CD4-positive, CD25-positive, alpha-beta regulatory T cell (primary cell): ENCODE data around the gene ELF1. TPM values are rescaled to one million over a fixed set of nuclear protein-coding genes. Genes with fewer than 3 reads are reported as not detected.

ENCODE experiments used
- ATAC-seq, 2 donors: fragments of 150-1000 bp; cut with Tn5 transposase; one replicate each; pipeline ENCODE4 v1.10.0; 2021; ENCODE audit warnings: low read depth in 2 of 2, moderate number of reproducible peaks in 2 of 2, moderate library complexity in 1 of 2
- DNase-seq, 3 donors: peaks; one replicate each; pipeline versions ENCODE4 v3.0.0 to v3.0.0-alpha.2; 2012 to 2022; ENCODE audit warnings: mixed read lengths in 1 of 3
- H3K27ac ChIP-seq: one replicate; pipeline ENCODE4 v1.7.0; 2013; ENCODE audit warnings: mild to moderate bottlenecking, low read length; ENCODE audit not compliant: insufficient read depth, poor library complexity, severe bottlenecking
- H3K27me3 ChIP-seq: one replicate; pipeline ENCODE4 v1.7.0; 2013; ENCODE audit warnings: low read length; ENCODE audit not compliant: control insufficient read depth, insufficient read depth
- H3K36me3 ChIP-seq: one replicate; pipeline ENCODE4 v1.7.0; 2013; ENCODE audit warnings: mild to moderate bottlenecking, low read length, moderate library complexity; ENCODE audit not compliant: control insufficient read depth, insufficient read depth
- H3K4me1 ChIP-seq: 2 replicates; pipeline ENCODE4 v1.7.0; 2013; ENCODE audit warnings: mild to moderate bottlenecking, low read length; ENCODE audit not compliant: insufficient read depth, control insufficient read depth, poor library complexity, severe bottlenecking
- H3K4me3 ChIP-seq: one replicate; pipeline ENCODE4 v1.7.0; 2013; ENCODE audit warnings: low read depth, mild to moderate bottlenecking, low read length, moderate library complexity
- H3K9me3 ChIP-seq, 2 experiments: 1 replicate in 1 of 2; 2 replicates in 1 of 2; pipeline ENCODE4 v1.7.0; 2013; ENCODE audit warnings: low read length in 2 of 2, mild to moderate bottlenecking in 1 of 2, moderate library complexity in 1 of 2; ENCODE audit not compliant: control insufficient read depth in 2 of 2
- H3K27ac Mint-ChIP-seq, 3 donors: one replicate each; pipeline ENCODE4 v1.8.0; 2020 to 2022; ENCODE audit warnings: mild to moderate bottlenecking in 3 of 3, mixed read lengths in 3 of 3, moderate library complexity in 2 of 3
- H3K27me3 Mint-ChIP-seq: one replicate; pipeline ENCODE4 v1.8.0; 2022; ENCODE audit warnings: mild to moderate bottlenecking, mixed read lengths
- H3K36me3 Mint-ChIP-seq: one replicate; pipeline ENCODE4 v1.8.0; 2020; ENCODE audit warnings: mixed read lengths
- H3K4me1 Mint-ChIP-seq, 4 donors: one replicate each; pipeline ENCODE4 v1.8.0; 2020 to 2022; ENCODE audit warnings: mixed read lengths in 4 of 4, mild to moderate bottlenecking in 1 of 4
- H3K4me3 Mint-ChIP-seq, 4 donors: one replicate each; pipeline ENCODE4 v1.8.0; 2020 to 2022; ENCODE audit warnings: mild to moderate bottlenecking in 4 of 4, mixed read lengths in 4 of 4, moderate library complexity in 3 of 4
- H3K9me3 Mint-ChIP-seq, 7 donors: one replicate each; pipeline ENCODE4 v1.8.0; 2020 to 2022; ENCODE audit warnings: mixed read lengths in 7 of 7, mild to moderate bottlenecking in 3 of 7, moderate library complexity in 2 of 7
- polyA plus RNA-seq, 4 donors: library from polyadenylated mRNA; unstranded; fragments of 300-500 nt; fragmentation: Illumina TruSeq; gene quantifications; one replicate each; pipeline ENCODE4 v1.2.3, GENCODE V29; 2021
- total RNA-seq: library from RNA; stranded (reverse); gene quantifications from one replicate; pipeline ENCODE4 v1.2.3, GENCODE V29; 2022

Gene ELF1
- total and polyA plus RNA-seq, 5 donors from 2014 or later = 122 to 285 (median 155) TPM

DNA sequence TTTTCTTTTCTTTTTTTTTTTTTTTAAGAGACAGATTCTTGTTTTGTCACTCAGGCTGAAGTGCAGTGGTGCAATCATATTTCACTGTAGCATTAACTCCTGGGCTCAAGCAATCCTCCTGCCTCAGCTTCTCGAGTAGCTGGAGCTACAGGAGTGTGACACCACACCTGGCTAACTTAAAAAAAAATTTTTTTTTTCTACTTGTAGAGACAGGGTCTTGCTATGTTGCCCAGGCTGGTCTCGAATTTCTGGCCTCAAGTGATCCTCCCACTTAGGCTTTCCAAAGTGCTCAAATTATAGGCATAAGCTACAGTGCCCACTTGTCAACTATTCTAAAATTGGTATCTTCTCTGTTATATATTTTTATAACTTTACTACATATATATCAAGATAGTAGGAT is 6.6 kb downstream of the ELF1 start:
- no peaks in the 10 kb centered on the region for H3K9me3 Mint-ChIP-seq
- Histone ChIP-seq H3K36me3 (peaks cover 17% of the 10 kb centered on the region), H3K27ac (peak overlapping the region; percentile 33), H3K4me3 (peak overlapping the region; percentile 73), H3K27me3 (no peaks in the 10 kb centered on the region), H3K9me3 (no peaks in the 10 kb centered on the region), H3K4me1 (peaks cover 82% of the 10 kb centered on the region)
- DNase-seq (no peak), ATAC-seq (no peak)
- H3K27me3 Mint-ChIP-seq = peaks cover 4% of the 10 kb centered on the region
- peak overlapping the region; percentile 27 to 65 (median 50) for H3K4me3 Mint-ChIP-seq
- H3K27ac Mint-ChIP-seq = peak overlapping the region in 2 of 3 donors; percentile 79 to 82
- peaks cover 20% of the 10 kb centered on the region for H3K36me3 Mint-ChIP-seq
- peaks cover 37 to 71% (median 64%) of the 10 kb centered on the region in 4 donors for H3K4me1 Mint-ChIP-seq

DNA sequence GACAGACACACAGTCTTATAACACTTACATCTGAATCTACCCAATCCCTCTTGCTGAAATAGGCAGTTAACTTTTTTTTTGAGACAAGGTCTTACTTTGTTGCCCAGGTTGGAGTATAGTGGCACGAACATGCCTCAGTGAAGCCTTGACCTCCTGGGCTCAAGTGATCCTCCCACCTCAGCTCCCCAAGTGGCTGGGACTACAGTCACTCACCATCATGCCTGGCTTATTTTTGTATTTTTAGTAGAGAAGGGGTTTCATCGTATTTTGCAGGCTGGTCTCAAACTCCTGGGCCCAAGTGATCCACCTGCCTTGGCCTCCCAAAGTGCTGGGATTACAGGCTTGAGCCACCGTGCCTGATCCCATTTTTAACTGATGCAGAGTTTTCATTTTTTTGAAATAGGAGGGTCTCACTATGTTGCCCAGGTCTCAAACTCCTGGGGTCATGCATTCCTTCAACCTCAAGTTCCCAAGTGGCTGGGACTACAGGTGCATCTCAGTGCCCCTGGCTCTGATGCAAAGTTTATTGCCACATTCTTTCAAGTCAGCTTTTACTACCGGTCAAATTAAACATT is 7.6 kb downstream of the ELF1 start:
- H3K27me3 ChIP-seq = no peaks in the 10 kb centered on the region
- peak overlapping the region; percentile 59 to 73 (median 66) for H3K4me3 Mint-ChIP-seq
- DNase-seq (no peak), ATAC-seq (no peak)
- H3K36me3 Mint-ChIP-seq = peaks cover 20% of the 10 kb centered on the region
- H3K27me3 Mint-ChIP-seq = no peaks in the 10 kb centered on the region
- H3K27ac ChIP-seq = peak overlapping the region; percentile 10
- peaks cover 41 to 77% (median 69%) of the 10 kb centered on the region in 4 donors for H3K4me1 Mint-ChIP-seq
- no peaks in the 10 kb centered on the region for H3K9me3 Mint-ChIP-seq
- peak overlapping the region; percentile 61 for H3K4me3 ChIP-seq
- peaks cover 92% of the 10 kb centered on the region for H3K4me1 ChIP-seq
- peaks cover 17% of the 10 kb centered on the region for H3K36me3 ChIP-seq
- H3K27ac Mint-ChIP-seq = peak overlapping the region; percentile 73 to 82 (median 74)
- H3K9me3 ChIP-seq = no peaks in the 10 kb centered on the region

DNA sequence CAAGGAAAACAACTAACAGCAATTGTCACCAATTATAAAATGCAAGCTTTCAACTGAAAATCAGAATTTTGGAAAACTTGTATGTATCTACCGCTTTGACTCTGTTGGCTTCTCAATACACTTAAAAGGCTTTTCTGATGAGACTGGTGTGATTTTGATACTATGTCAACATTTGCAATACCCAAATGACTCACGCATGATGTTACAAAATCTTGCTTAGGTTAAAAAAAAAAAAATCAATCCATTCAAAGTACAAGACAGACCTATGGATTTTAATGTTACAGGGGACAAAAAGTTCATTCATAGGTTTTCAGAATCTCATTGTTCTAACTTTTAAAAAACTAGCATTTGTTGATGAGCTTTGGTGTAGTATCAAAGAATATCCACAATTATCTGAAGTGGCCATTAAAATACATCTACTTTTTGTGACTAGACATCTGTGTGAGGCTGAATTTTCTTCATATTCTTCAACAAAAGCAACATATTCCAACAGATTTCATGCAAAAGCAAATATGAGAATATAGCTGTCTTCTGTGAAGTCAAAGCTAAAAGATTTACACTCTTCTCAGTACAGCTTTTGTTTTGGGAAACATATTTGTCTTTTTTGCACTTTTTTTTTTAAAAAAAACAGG is 10.7 kb downstream of the ELF1 start:
- peak overlapping the region; percentile 80 for H3K27ac ChIP-seq
- H3K4me3 Mint-ChIP-seq = peak overlapping the region; percentile 78 to 86 (median 82)
- H3K27ac Mint-ChIP-seq = peak overlapping the region; percentile 27 to 74 (median 44)

DNA sequence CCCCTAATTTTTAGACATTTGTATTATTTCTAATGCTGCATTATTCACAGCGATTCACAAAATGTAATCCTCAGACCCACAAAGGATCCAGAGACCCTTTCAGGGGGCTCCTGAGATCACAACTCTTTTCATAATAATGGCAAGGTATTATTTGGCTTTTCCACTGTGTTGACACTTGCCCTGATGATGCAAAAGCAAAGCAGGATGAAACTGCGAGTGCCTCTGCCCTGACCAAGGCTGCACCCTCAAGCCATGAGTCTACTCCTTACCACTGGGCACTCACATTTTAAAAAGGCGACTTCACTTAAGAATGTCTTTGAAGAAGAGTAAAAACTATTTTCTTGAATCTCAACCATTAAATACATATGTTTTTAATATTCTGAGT is 11.4 kb downstream of the ELF1 start:
- no peaks in the 10 kb centered on the region for H3K27me3 ChIP-seq
- H3K9me3 ChIP-seq = no peaks in the 10 kb centered on the region
- no peaks in the 10 kb centered on the region for H3K9me3 Mint-ChIP-seq
- peaks cover 9% of the 10 kb centered on the region for H3K36me3 Mint-ChIP-seq
- ATAC-seq = no peak
- peaks cover 96% of the 10 kb centered on the region for H3K4me1 ChIP-seq
- peaks cover 10% of the 10 kb centered on the region for H3K36me3 ChIP-seq
- H3K4me1 Mint-ChIP-seq = peaks cover 38 to 78% (median 66%) of the 10 kb centered on the region in 4 donors
- H3K4me3 ChIP-seq = peak overlapping the region; percentile 72
- peak overlapping the region; percentile 80 for H3K27ac ChIP-seq
- no peaks in the 10 kb centered on the region for H3K27me3 Mint-ChIP-seq
- peak overlapping the region; percentile 27 to 74 (median 44) for H3K27ac Mint-ChIP-seq
- no peak for DNase-seq
- peak overlapping the region; percentile 63 to 86 (median 81) for H3K4me3 Mint-ChIP-seq

More for the DNA sequence above, 10.7 kb downstream of the ELF1 start:
- Mint-ChIP-seq H3K9me3 (no peaks in the 10 kb centered on the region), H3K27me3 (no peaks in the 10 kb centered on the region), H3K4me1 (peaks cover 43 to 80% (median 71%) of the 10 kb centered on the region in 4 donors), H3K36me3 (peaks cover 15% of the 10 kb centered on the region)
- peak overlapping the region; percentile 72 for H3K4me3 ChIP-seq
- peaks cover 16% of the 10 kb centered on the region for H3K36me3 ChIP-seq
- DNase-seq = peak in 1 of 3 donors; percentile 66
- no peaks in the 10 kb centered on the region for H3K27me3 ChIP-seq
- peaks cover 96% of the 10 kb centered on the region for H3K4me1 ChIP-seq
- ATAC-seq = peak in 1 of 2 donors; percentile 16
- H3K9me3 ChIP-seq = no peaks in the 10 kb centered on the region

DNA sequence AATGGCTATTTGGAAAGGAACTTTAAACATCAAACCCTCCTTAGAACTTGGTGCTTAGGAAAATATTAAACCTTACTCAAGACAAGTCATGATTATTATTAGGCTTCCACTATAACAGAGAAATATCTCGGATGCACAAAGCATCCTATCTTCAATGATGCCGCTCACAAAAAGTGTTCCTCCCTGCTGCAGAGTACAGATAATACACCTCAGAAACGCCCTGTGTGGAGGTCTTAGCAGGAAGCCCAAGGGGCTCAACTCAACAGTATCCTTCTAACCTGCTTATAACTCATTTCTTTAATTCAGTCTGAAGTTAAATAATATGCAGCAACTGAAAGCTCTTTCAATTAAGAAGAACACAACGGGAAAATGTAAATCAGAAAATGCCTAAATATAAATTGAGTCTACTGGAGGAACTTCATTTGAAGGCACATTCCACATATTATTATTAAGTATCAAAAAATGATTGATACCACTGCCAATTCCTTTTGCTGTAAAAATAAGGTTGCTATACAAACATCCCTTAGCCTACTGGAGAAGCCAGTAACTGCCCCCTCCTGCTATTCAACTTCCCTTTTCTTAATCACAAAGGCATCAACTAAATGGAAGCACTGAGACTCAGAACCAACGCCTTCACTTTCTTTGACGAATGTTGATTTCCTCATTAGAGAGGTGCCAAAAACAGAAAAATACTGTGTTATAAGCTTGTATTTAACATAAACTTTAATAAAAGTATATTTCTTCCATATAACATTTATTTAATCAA is 12.0 kb downstream of the ELF1 start:
- Histone ChIP-seq H3K9me3 (no peaks in the 10 kb centered on the region), H3K4me1 (peaks cover 96% of the 10 kb centered on the region), H3K27ac (peak overlapping the region; percentile 80), H3K36me3 (peaks cover 10% of the 10 kb centered on the region), H3K27me3 (no peaks in the 10 kb centered on the region), H3K4me3 (peak overlapping the region; percentile 72)
- H3K4me1 Mint-ChIP-seq = peaks cover 38 to 80% (median 64%) of the 10 kb centered on the region in 4 donors
- H3K27ac Mint-ChIP-seq = peak overlapping the region; percentile 74 to 83 (median 78)
- H3K27me3 Mint-ChIP-seq = no peaks in the 10 kb centered on the region
- no peaks in the 10 kb centered on the region for H3K9me3 Mint-ChIP-seq
- DNase-seq (no peak), ATAC-seq (no peak)
- H3K36me3 Mint-ChIP-seq = peaks cover 9% of the 10 kb centered on the region
- peak overlapping the region; percentile 63 to 90 (median 82) for H3K4me3 Mint-ChIP-seq

DNA sequence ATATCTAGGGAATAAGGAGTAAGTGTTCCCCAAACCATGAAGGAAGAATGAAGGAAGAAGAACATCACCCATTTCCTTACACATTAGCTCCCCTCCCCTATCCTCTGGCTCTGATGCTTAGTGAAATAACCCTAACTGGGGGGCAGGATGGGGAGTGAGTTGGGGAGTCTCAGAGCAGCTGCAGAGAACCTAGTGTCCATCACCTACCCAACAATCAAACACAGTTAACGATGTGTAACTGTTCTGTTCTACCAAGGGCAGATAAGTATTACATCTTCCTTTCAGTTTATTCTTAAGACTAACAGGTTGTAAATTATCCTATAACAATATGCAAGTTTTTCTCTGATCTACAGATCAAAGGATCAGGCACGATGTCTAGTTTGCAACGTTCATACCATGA is 12.8 kb downstream of the ELF1 start:
- peaks cover 96% of the 10 kb centered on the region for H3K4me1 ChIP-seq

DNA sequence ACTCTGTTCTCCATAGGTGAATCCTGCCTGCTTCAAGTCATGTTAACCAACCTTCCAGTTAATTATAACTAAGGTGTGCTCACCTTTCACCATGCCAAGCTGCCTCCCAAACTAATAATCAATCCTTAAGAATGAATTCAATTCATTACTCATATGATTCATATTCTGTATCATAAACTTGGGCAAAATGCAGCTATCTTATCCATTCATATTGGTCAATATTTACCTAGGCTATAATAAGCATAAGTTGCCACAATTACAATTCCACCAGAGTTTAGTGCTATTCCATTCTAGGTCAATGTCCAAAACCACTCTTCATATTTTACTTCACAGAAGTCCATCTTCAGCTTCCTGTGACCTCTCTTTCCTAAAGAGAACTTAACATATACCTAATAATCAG is 13.4 kb downstream of the ELF1 start:
- Histone ChIP-seq H3K27ac (peak overlapping the region; percentile 80), H3K4me3 (peak overlapping the region; percentile 72), H3K36me3 (peaks cover 6% of the 10 kb centered on the region), H3K27me3 (no peaks in the 10 kb centered on the region), H3K9me3 (no peaks in the 10 kb centered on the region), H3K4me1 (peaks cover 96% of the 10 kb centered on the region)
- H3K9me3 Mint-ChIP-seq = no peaks in the 10 kb centered on the region
- H3K27ac Mint-ChIP-seq = peak overlapping the region; percentile 72 to 87 (median 80)
- peak overlapping the region; percentile 64 to 87 (median 66) for H3K4me3 Mint-ChIP-seq
- H3K36me3 Mint-ChIP-seq = peaks cover 4% of the 10 kb centered on the region
- ATAC-seq = no peak
- H3K4me1 Mint-ChIP-seq = peaks cover 42 to 80% (median 59%) of the 10 kb centered on the region in 4 donors
- no peaks in the 10 kb centered on the region for H3K27me3 Mint-ChIP-seq
- no peak for DNase-seq

More for the DNA sequence above, 12.8 kb downstream of the ELF1 start:
- peak overlapping the region; percentile 72 for H3K4me3 ChIP-seq
- no peaks in the 10 kb centered on the region for H3K27me3 Mint-ChIP-seq
- peak overlapping the region; percentile 80 for H3K27ac ChIP-seq
- H3K4me3 Mint-ChIP-seq = peak overlapping the region; percentile 64 to 87 (median 75)
- DNase-seq (no peak), ATAC-seq (no peak)
- H3K4me1 Mint-ChIP-seq = peaks cover 44 to 81% (median 64%) of the 10 kb centered on the region in 4 donors
- H3K36me3 Mint-ChIP-seq = peaks cover 6% of the 10 kb centered on the region
- H3K9me3 ChIP-seq = no peaks in the 10 kb centered on the region
- no peaks in the 10 kb centered on the region for H3K9me3 Mint-ChIP-seq
- H3K36me3 ChIP-seq = peaks cover 7% of the 10 kb centered on the region
- H3K27me3 ChIP-seq = no peaks in the 10 kb centered on the region
- peak overlapping the region; percentile 72 to 87 (median 80) for H3K27ac Mint-ChIP-seq
